Left renal pelvis (tissue), 4 donors: ENCODE measurements around the gene ROR1. TPM values are rescaled to one million over a fixed set of nuclear protein-coding genes. Genes with fewer than 3 reads are reported as not detected.

Source experiments
- DNase-seq, 4 donors: peaks; one replicate each; pipeline ENCODE4 v3.0.0-alpha.2; 2013; ENCODE audit warnings: low read depth in 4 of 4, low spot score in 3 of 4
- polyA plus RNA-seq, 4 donors: library from polyadenylated mRNA; unstranded; fragments of 120-200 nt; gene quantifications; one replicate each; pipeline ENCODE4 v1.2.1, GENCODE V29; 2013; ENCODE audit not compliant: insufficient read length in 4 of 4

The ROR1 gene
- polyA plus RNA-seq, 4 donors: 28.2 to 116 (median 39.3) TPM

- no peak for DNase-seq
Measured at GRCh38 chr1:63902844-63903589, 129.2 kb downstream of the ROR1 start.

GRCh38 chr1:63903947-63904610 lies 130.3 kb downstream of the ROR1 start:
- DNase-seq: no peak

GRCh38 chr1:63904826-63905225 lies 131.0 kb downstream of the ROR1 start:
- DNase-seq: no peak

GRCh38 chr1:63906047-63906704 lies 132.4 kb downstream of the ROR1 start:
- DNase-seq: no peak

- DNase-seq: no peak
Measured at GRCh38 chr1:63907051-63907450, 133.2 kb downstream of the ROR1 start.

GRCh38 chr1:63908016-63908415 lies 134.2 kb downstream of the ROR1 start:
- DNase-seq: no peak

GRCh38 chr1:63909526-63909925 lies 135.7 kb downstream of the ROR1 start:
- no peak for DNase-seq

- DNase-seq: no peak
Measured at GRCh38 chr1:63911049-63911448, 137.2 kb downstream of the ROR1 start.

GRCh38 chr1:63912643-63913042 lies 138.8 kb downstream of the ROR1 start:
- DNase-seq: no peak

- DNase-seq: no peak
Measured at GRCh38 chr1:63913533-63913932, 139.7 kb downstream of the ROR1 start.

- no peak for DNase-seq
Measured at GRCh38 chr1:63914241-63914640, 140.4 kb downstream of the ROR1 start.

GRCh38 chr1:63914706-63915105 lies 140.9 kb downstream of the ROR1 start:
- no peak for DNase-seq

- no peak for DNase-seq
Measured at GRCh38 chr1:63915121-63915520, 141.3 kb downstream of the ROR1 start.

GRCh38 chr1:63916485-63917360 lies 142.9 kb downstream of the ROR1 start:
- no peak for DNase-seq

- DNase-seq: no peak
Measured at GRCh38 chr1:63917571-63918417, 144.0 kb downstream of the ROR1 start.

GRCh38 chr1:63918418-63918945 lies 144.7 kb downstream of the ROR1 start:
- no peak for DNase-seq

GRCh38 chr1:63920154-63921117 lies 146.6 kb downstream of the ROR1 start:
- DNase-seq: no peak

- no peak for DNase-seq
Measured at GRCh38 chr1:63921359-63921758, 147.5 kb downstream of the ROR1 start.
